ENCODE data around the gene DDX51.

The DDX51 gene

DNA sequence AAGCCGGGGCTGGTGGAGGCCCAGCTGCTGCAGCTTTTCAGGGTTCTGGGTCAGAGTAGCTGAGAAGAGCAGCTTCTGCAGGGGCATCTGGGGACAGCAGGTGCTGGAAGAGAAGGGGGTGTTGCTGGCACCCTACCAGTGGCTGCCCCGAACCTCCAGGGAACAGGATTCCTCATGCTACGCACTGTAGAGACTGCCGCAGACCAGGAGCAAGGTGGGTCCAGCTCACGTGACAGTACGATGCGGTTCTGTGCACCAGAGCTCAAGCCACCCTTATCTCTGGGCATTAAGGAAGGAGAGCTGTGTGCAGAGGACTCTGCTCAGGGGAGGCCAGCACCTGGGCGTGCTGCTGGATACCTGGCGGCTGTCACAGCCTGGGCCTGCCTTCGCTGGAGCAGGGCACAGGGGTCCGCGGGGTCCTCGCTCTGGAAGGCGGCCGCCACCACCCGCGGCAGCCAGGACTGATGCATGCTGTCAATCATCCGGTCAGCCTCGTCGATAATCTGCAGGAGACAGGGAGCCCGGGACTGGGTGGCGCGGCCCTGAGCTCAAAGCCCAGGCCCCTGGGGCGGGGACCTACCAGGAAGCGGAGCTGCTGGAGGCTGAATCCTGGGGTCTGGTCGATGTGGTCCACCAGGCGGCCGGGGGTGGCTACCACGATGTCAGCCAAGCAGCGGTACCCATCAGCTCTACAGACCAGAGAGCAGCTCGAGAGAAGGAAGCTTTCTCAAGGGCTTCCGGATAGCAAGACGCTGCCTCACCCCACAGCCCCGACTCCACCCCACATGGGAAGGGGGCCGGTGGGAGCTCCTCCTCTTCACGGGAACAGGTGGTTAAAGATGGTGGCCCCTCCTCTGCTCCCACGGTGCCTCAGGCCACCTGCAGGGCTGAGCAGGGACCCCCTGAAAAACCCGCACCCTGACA, 2.9 kb downstream of the DDX51 start:
- Histone ChIP-seq H3K79me2 (ENCODE audit: insufficient read depth, low read length) (peaks cover 38% of the 10 kb centered on the region), H4K20me1 (ENCODE audit: insufficient read depth, low read length, poor library complexity, severe bottlenecking) (peaks cover 24% of the 10 kb centered on the region), H3K4me3 (ENCODE audit: low read length, poor library complexity, severe bottlenecking) (no peak overlapping the region), H3F3A (ENCODE audit: low read depth) (no peaks in the 10 kb centered on the region; the same call in 1 of the 2 replicates), H3K9ac (ENCODE audit: low read depth, low read length, poor library complexity, severe bottlenecking) (no peak overlapping the region), H3K9me2 (replicated peaks; ENCODE audit: low read depth, low read length) (no peaks in the 10 kb centered on the region), H2AFZ (ENCODE audit: low read length) (no peak overlapping the region), H3K36me3 (ENCODE audit: insufficient read depth, low read length) (peaks cover 29% of the 10 kb centered on the region; the same call in 1 of the 2 replicates), H3K4me1 (ENCODE audit: insufficient read depth, low read length, poor library complexity, severe bottlenecking) (peaks cover 27% of the 10 kb centered on the region), H3K27me3 (ENCODE audit: insufficient read depth, low read length, poor library complexity, severe bottlenecking) (no peaks in the 10 kb centered on the region), H3K4me2 (ENCODE audit: low read depth, low read length, poor library complexity, severe bottlenecking) (no peak overlapping the region), H3K9me3 (ENCODE audit: insufficient read depth, low read depth, low read length) (no peaks in the 10 kb centered on the region)
- TF ChIP-seq EZH2phosphoT487 (IDR thresholded peaks at IDR 0.05; ENCODE audit: borderline replicate concordance), result no peak

DNA sequence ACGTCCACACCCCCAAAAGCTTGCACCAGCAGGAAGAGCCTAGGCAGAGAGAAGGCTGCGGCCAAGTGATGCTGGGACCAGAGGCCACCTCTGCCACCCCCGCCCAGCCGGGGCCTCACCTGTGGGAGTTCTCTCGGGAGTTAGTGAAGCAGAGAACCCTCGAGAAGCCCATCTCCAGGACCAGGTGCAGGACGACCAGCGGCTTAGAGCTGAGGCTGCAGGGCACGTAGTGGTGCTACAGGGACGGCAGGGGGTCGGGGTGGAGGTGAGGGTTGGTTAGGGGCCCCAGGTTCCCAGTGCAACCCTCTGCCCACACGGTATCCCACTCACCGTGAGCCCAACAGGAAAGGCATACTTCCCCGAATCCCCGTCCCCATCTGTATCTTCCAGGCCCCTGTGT, 3.6 kb downstream of the DDX51 start:
- TF ChIP-seq EZH2phosphoT487 (IDR thresholded peaks at IDR 0.05; ENCODE audit: borderline replicate concordance), result no peak
- TF ChIP-seq, protein P1, sequence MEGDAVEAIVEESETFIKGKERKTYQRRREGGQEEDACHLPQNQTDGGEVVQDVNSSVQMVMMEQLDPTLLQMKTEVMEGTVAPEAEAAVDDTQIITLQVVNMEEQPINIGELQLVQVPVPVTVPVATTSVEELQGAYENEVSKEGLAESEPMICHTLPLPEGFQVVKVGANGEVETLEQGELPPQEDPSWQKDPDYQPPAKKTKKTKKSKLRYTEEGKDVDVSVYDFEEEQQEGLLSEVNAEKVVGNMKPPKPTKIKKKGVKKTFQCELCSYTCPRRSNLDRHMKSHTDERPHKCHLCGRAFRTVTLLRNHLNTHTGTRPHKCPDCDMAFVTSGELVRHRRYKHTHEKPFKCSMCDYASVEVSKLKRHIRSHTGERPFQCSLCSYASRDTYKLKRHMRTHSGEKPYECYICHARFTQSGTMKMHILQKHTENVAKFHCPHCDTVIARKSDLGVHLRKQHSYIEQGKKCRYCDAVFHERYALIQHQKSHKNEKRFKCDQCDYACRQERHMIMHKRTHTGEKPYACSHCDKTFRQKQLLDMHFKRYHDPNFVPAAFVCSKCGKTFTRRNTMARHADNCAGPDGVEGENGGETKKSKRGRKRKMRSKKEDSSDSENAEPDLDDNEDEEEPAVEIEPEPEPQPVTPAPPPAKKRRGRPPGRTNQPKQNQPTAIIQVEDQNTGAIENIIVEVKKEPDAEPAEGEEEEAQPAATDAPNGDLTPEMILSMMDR (conservative IDR thresholded peaks at IDR 0.05; ENCODE audit: low read length), result no peak
- Histone ChIP-seq H3K9ac (ENCODE audit: low read depth, low read length, poor library complexity, severe bottlenecking) (no peak overlapping the region), H3F3A (ENCODE audit: low read depth) (no peaks in the 10 kb centered on the region; the same call in 1 of the 2 replicates), H3K36me3 (ENCODE audit: insufficient read depth, low read length) (peaks cover 29% of the 10 kb centered on the region; the same call in 1 of the 2 replicates), H3K4me2 (ENCODE audit: low read depth, low read length, poor library complexity, severe bottlenecking) (no peak overlapping the region), H3K79me2 (ENCODE audit: insufficient read depth, low read length) (peaks cover 34% of the 10 kb centered on the region), H4K20me1 (ENCODE audit: insufficient read depth, low read length, poor library complexity, severe bottlenecking) (peaks cover 24% of the 10 kb centered on the region), H3K4me1 (ENCODE audit: insufficient read depth, low read length, poor library complexity, severe bottlenecking) (peaks cover 22% of the 10 kb centered on the region), H3K27me3 (ENCODE audit: insufficient read depth, low read length, poor library complexity, severe bottlenecking) (no peaks in the 10 kb centered on the region), H3K4me3 (ENCODE audit: low read length, poor library complexity, severe bottlenecking) (no peak overlapping the region), H3K9me3 (ENCODE audit: insufficient read depth, low read depth, low read length) (no peaks in the 10 kb centered on the region), H3K9me2 (replicated peaks; ENCODE audit: low read depth, low read length) (no peaks in the 10 kb centered on the region), H2AFZ (ENCODE audit: low read length) (no peak overlapping the region)

DNA sequence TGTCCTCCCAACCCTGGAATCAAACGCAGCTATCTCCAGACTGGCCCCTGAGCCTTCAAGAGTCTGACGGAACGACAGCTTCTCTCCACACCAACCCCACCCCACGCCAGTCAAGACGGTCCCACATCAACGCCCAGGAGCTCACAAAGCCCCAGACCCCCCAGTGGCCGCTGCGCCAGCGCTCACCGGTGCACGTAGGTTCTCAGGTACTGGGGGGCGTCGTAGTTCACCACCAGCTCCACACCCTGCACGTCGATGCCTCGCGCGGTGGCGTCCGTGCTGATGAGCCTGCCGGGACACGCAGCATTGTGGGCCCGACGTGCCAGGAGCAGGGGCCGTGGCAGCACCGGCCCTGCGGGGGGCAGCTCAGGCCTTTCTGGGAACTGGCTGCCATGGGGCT, 4.2 kb downstream of the DDX51 start:
- Histone ChIP-seq H3F3A (ENCODE audit: low read depth) (no peaks in the 10 kb centered on the region; the same call in 1 of the 2 replicates), H3K4me1 (ENCODE audit: insufficient read depth, low read length, poor library complexity, severe bottlenecking) (peaks cover 16% of the 10 kb centered on the region), H3K36me3 (ENCODE audit: insufficient read depth, low read length) (peaks cover 29% of the 10 kb centered on the region; the same call in 1 of the 2 replicates), H3K9me3 (ENCODE audit: insufficient read depth, low read depth, low read length) (no peaks in the 10 kb centered on the region), H3K4me2 (ENCODE audit: low read depth, low read length, poor library complexity, severe bottlenecking) (no peak overlapping the region), H4K20me1 (ENCODE audit: insufficient read depth, low read length, poor library complexity, severe bottlenecking) (peaks cover 18% of the 10 kb centered on the region), H3K4me3 (ENCODE audit: low read length, poor library complexity, severe bottlenecking) (no peak overlapping the region), H3K9me2 (replicated peaks; ENCODE audit: low read depth, low read length) (no peaks in the 10 kb centered on the region), H3K9ac (ENCODE audit: low read depth, low read length, poor library complexity, severe bottlenecking) (no peak overlapping the region), H3K79me2 (ENCODE audit: insufficient read depth, low read length) (peaks cover 28% of the 10 kb centered on the region), H2AFZ (ENCODE audit: low read length) (no peak overlapping the region), H3K27me3 (ENCODE audit: insufficient read depth, low read length, poor library complexity, severe bottlenecking) (no peaks in the 10 kb centered on the region)
- TF ChIP-seq, protein P1 (conservative IDR thresholded peaks at IDR 0.05; ENCODE audit: low read length), result no peak
- TF ChIP-seq EZH2phosphoT487 (IDR thresholded peaks at IDR 0.05; ENCODE audit: borderline replicate concordance), result no peak
